HepG2 (cell line): ENCODE measurements around the gene PLEKHN1. TPM values are rescaled to one million over a fixed set of nuclear protein-coding genes. Genes with fewer than 3 reads are reported as not detected.

ENCODE experiments used
- ATAC-seq: fragments of 200-7000 bp; cut with Tn5 transposase; 3 replicates; pipeline ENCODE4 v1.9.1; 2020; ENCODE audit warnings: mild to moderate bottlenecking, moderate library complexity
- BruUV-seq: library from RNA; stranded (reverse); fragments of 400-500 nt; replicated peaks from 2 replicates; lab custom pipeline; 2021; lab: Mats Ljungman, UMichigan
- CTCF ChIA-PET: fragments of 300-600 bp; formaldehyde crosslinking; extraction: SDS; loops from one replicate; lab custom pipeline; 2021; ENCODE audit warnings: low total read pairs, inconsistent platforms, low intra/inter-chr PET ratio; lab: Yijun Ruan, JAX
- POLR2A ChIA-PET: fragments of 350-600 bp; sonication (Branson Sonifier 250); formaldehyde crosslinking; loops from one replicate; lab custom pipeline; 2020; ENCODE audit warnings: antibody characterized with exemption, inconsistent platforms; lab: Yijun Ruan, JAX
- DNase-seq: peaks from one replicate; pipeline ENCODE4 v3.0.0-alpha.2; 2015; ENCODE audit warnings: low spot score
- FAIRE-seq: peaks from 3 replicates; lab custom pipeline; 2011; peaks lifted over from hg19 to GRCh38; lab: Jason Lieb, UNC
- H2AFZ ChIP-seq: one replicate; pipeline ENCODE4 v1.6.1; 2011; ENCODE audit warnings: low read length, inconsistent platforms
- H3K27ac ChIP-seq: fragments of 300-600 bp; 3 replicates; pipeline ENCODE4 v1.8.0; 2011; ENCODE audit warnings: mixed run types, mild to moderate bottlenecking, mixed read lengths, low read length, inconsistent platforms; ENCODE audit not compliant: insufficient read depth; ENCODE audit errors: extremely low read length
- H3K27me3 ChIP-seq, 2 experiments: fragments of 200-600 bp in 1 of 2; 2 replicates in 1 of 2; 3 replicates in 1 of 2; pipeline versions ENCODE4 v1.6.0 to v1.8.0; 2011; ENCODE audit warnings: low read length in 2 of 2, mild to moderate bottlenecking in 2 of 2, moderate library complexity in 2 of 2, inconsistent platforms in 1 of 2; ENCODE audit not compliant: insufficient read depth in 2 of 2, control insufficient read depth in 1 of 2
- H3K36me3 ChIP-seq, 2 experiments: fragments of 200-600 bp in 1 of 2; replicated peaks in 1 of 2; 2 replicates in 1 of 2; 3 replicates in 1 of 2; pipeline versions ENCODE4 v1.5.1 to v1.8.0; 2011; ENCODE audit warnings: low read length in 2 of 2, inconsistent platforms in 1 of 2; ENCODE audit not compliant: insufficient read depth in 2 of 2, control insufficient read depth in 1 of 2
- H3K4me1 ChIP-seq: 2 replicates; pipeline ENCODE4 v1.5.1; 2012; ENCODE audit warnings: low read length, inconsistent platforms; ENCODE audit not compliant: insufficient read depth
- H3K4me2 ChIP-seq: 2 replicates; pipeline ENCODE4 v1.6.0; 2011; ENCODE audit warnings: low read depth, low read length, inconsistent platforms
- H3K4me3 ChIP-seq, 3 experiments: fragments of 200-600 bp in 1 of 3; sonication (generic), shearing (Covaris generic) in 1 of 3; replicated peaks in 1 of 3; 2 replicates each; pipeline ENCODE4 v1.5.1; 2011 to 2016; ENCODE audit warnings: low read length in 3 of 3, inconsistent platforms in 2 of 3, low read depth in 2 of 3, mild to moderate bottlenecking in 2 of 3, control low read depth in 1 of 3, mixed read lengths in 1 of 3; ENCODE audit not compliant: insufficient read depth in 1 of 3
- H3K79me2 ChIP-seq: one replicate; pipeline ENCODE4 v1.6.1; 2011; ENCODE audit warnings: low read length, inconsistent platforms; ENCODE audit not compliant: insufficient read depth
- H3K9ac ChIP-seq: 2 replicates; pipeline ENCODE4 v1.6.0; 2011; ENCODE audit warnings: mild to moderate bottlenecking, low read depth, low read length, inconsistent platforms; ENCODE audit not compliant: insufficient read depth
- H3K9me3 ChIP-seq: 2 replicates; pipeline ENCODE4 v1.5.1; 2012; ENCODE audit warnings: mild to moderate bottlenecking, low read length
- H4K20me1 ChIP-seq: 2 replicates; pipeline ENCODE4 v1.6.0; 2011; ENCODE audit warnings: inconsistent platforms, mild to moderate bottlenecking, low read length, moderate library complexity; ENCODE audit not compliant: insufficient read depth
- GABPB1 ChIP-seq: IDR thresholded peaks from 2 replicates; pipeline ENCODE4 v1.6.1; 2016; ENCODE audit warnings: mild to moderate bottlenecking, missing genetic modification reagents, moderate library complexity, missing compliant biosample characterization
- HOXA5 ChIP-seq: sonication (generic); formaldehyde crosslinking; IDR thresholded peaks from 2 replicates; pipeline ENCODE4 v1.4.0; 2020; ENCODE audit warnings: missing genetic modification reagents
- KLF9 ChIP-seq: IDR thresholded peaks from 2 replicates; pipeline ENCODE4 v1.6.1; 2016; ENCODE audit warnings: low read depth
- NFKB2 ChIP-seq: sonication (generic); formaldehyde crosslinking; IDR thresholded peaks from 2 replicates; pipeline ENCODE4 v1.4.0; 2020; ENCODE audit warnings: missing genetic modification reagents, borderline replicate concordance
- SNRNP70 ChIP-seq: fragments of 200-400 bp; formaldehyde crosslinking; IDR thresholded peaks from 2 replicates; pipeline ENCODE4 v1.6.1; 2017; ENCODE audit warnings: mild to moderate bottlenecking, low read depth, low read length, moderate library complexity
- ZNF136 ChIP-seq: sonication (generic); formaldehyde crosslinking; IDR thresholded peaks from 2 replicates; pipeline ENCODE4 v1.8.1; 2022; ENCODE audit warnings: low read depth, mild to moderate bottlenecking, moderate library complexity, missing genetic modification reagents
- ZNF160 ChIP-seq: sonication (generic); formaldehyde crosslinking; IDR thresholded peaks from 2 replicates; pipeline ENCODE4 v1.8.0; 2022; ENCODE audit warnings: mild to moderate bottlenecking, inconsistent platforms, missing genetic modification reagents
- ZNF207 ChIP-seq: fragments of 450-650 bp; IDR thresholded peaks from 2 replicates; pipeline ENCODE4 v1.6.1; 2016; ENCODE audit warnings: antibody characterized with exemption, borderline replicate concordance
- ZNF670 ChIP-seq: sonication (generic); formaldehyde crosslinking; IDR thresholded peaks from 2 replicates; pipeline ENCODE4 v1.8.0; 2022; ENCODE audit warnings: mild to moderate bottlenecking, missing genetic modification reagents, borderline replicate concordance
- ZNF687 ChIP-seq: sonication (generic); formaldehyde crosslinking; IDR thresholded peaks from 2 replicates; pipeline ENCODE4 v1.5.1; 2020; ENCODE audit warnings: mild to moderate bottlenecking, missing genetic modification reagents, moderate library complexity
- WGBS: methylation state at CpG from one replicate; pipeline ENCODE4 v1.1.6; 2017; ENCODE audit warnings: low lambda C conversion rate; 5-methylcytosine and 5-hydroxymethylcytosine counted together
- in situ Hi-C: cut with HindIII; loops from 2 replicates; pipeline ENCODE4 v1.10.0; 2017; ENCODE audit warnings: low pct_unique_long_range_greater_than_20kb; ENCODE audit not compliant: extremely low pct_ligation_motif_present
- intact Hi-C: fragments of 100-400 bp; cut with micrococcal nuclease; formaldehyde crosslinking; loops from one replicate; pipeline ENCODE4 v1.10.0; 2022; ENCODE audit not compliant: unreplicated experiment
- polyA plus RNA-seq, 8 experiments: library from polyadenylated mRNA; depleted of rRNA in 3 of 8; stranded (reverse) in 7 of 8; unstranded in 1 of 8; fragments of >200 nt; fragmentation: Illumina TruSeq in 4 of 8; extraction: Trizol in 4 of 8; gene quantifications; 2 replicates each; pipeline versions ENCODE4 v1.2.1 to v1.2.3, GENCODE V29; 2011 to 2016; ENCODE audit warnings: low read depth in 4 of 8, missing spikeins in 1 of 8, mixed read lengths in 1 of 8; ENCODE audit not compliant: insufficient read depth in 1 of 8
- total RNA-seq, 5 experiments: library from RNA; depleted of rRNA; stranded (reverse); fragments of >200 nt; fragmentation: Illumina TruSeq; extraction: Trizol; gene quantifications; 2 replicates each; pipeline ENCODE4 v1.2.3, GENCODE V29; 2016; ENCODE audit warnings: low read depth in 1 of 5
- TF ChIP-seq, protein P1 (sequence below): sonication (generic); formaldehyde crosslinking; conservative IDR thresholded peaks from 2 replicates; pipeline ENCODE4 v1.4.0; 2020; ENCODE audit warnings: mild to moderate bottlenecking, missing genetic modification reagents, moderate library complexity
- TF ChIP-seq, protein P2 (sequence below): sonication (generic); formaldehyde crosslinking; IDR thresholded peaks from 2 replicates; pipeline ENCODE4 v1.8.0; 2022; ENCODE audit warnings: low read depth, missing genetic modification reagents

PLEKHN1 gene
- total and polyA plus RNA-seq, 2 of the 13 experiments (the other 11 are each of a cell fraction or from before 2014, with no cell fraction given): 0.42 to 0.58 TPM

- ATAC-seq: peak; percentile 74
- DNase-seq: peak; percentile 88
- Histone ChIP-seq H3K79me2 (peaks cover 22% of the 10 kb centered on the region), H2AFZ (no peak overlapping the region), H3K4me1 (peaks cover 82% of the 10 kb centered on the region), H3K4me3 (peak overlapping the region in 2 of 3 experiments; percentile 28 to 55; a peak in 3 of 6 replicates), H3K36me3 (peaks cover 3 to 10% of the 10 kb centered on the region in 2 experiments; a peak in 2 of 5 replicates), H3K4me2 (peak overlapping the region; percentile 58), H3K27me3 (no peaks in the 10 kb centered on the region), H4K20me1 (peaks cover 28% of the 10 kb centered on the region; the same call in 1 of the 2 replicates), H3K9me3 (no peaks in the 10 kb centered on the region), H3K9ac (no peak overlapping the region), H3K27ac (peak overlapping the region; percentile 50)
- intact Hi-C loops (no loop called here), in situ Hi-C loops (no loop called here)
- BruUV-seq: no TSS peak
- POLR2A ChIA-PET: interaction anchor here (0.8 to 5.9 kb wide), 8 partner anchors 13 to 220 kb away, joined by 3 to 61 read pairs (median 6); partner anchors contain the start of gene HES4
- CTCF ChIA-PET: interaction anchor here (1.5 kb wide), 1 partner anchor 45 kb away, joined by 8 read pairs; no protein-coding TSS in a partner anchor
- WGBS: 13% methylated on average over 16 of the region's 91 CpGs
- no peak for FAIRE-seq
- TF ChIP-seq ZNF207 (no peak), SNRNP70 (no peak), ZNF670 (no peak), NFKB2 (0 out of 2 replicates have a peak, but pooled peaks have one; percentile 18), ZNF136 (CRISPR knock-in tag) (no peak), KLF9 (CRISPR knock-in tag) (peak; percentile 56; the same call in 1 of the 2 replicates), ZNF687 (CRISPR knock-in tag) (peak; percentile 48), GABPB1 (CRISPR knock-in tag) (peak; percentile 84), HOXA5 (CRISPR knock-in tag) (0 out of 2 replicates have a peak, but pooled peaks have one; percentile 12), ZNF160 (CRISPR knock-in tag) (no peak)
- TF ChIP-seq, protein P1, sequence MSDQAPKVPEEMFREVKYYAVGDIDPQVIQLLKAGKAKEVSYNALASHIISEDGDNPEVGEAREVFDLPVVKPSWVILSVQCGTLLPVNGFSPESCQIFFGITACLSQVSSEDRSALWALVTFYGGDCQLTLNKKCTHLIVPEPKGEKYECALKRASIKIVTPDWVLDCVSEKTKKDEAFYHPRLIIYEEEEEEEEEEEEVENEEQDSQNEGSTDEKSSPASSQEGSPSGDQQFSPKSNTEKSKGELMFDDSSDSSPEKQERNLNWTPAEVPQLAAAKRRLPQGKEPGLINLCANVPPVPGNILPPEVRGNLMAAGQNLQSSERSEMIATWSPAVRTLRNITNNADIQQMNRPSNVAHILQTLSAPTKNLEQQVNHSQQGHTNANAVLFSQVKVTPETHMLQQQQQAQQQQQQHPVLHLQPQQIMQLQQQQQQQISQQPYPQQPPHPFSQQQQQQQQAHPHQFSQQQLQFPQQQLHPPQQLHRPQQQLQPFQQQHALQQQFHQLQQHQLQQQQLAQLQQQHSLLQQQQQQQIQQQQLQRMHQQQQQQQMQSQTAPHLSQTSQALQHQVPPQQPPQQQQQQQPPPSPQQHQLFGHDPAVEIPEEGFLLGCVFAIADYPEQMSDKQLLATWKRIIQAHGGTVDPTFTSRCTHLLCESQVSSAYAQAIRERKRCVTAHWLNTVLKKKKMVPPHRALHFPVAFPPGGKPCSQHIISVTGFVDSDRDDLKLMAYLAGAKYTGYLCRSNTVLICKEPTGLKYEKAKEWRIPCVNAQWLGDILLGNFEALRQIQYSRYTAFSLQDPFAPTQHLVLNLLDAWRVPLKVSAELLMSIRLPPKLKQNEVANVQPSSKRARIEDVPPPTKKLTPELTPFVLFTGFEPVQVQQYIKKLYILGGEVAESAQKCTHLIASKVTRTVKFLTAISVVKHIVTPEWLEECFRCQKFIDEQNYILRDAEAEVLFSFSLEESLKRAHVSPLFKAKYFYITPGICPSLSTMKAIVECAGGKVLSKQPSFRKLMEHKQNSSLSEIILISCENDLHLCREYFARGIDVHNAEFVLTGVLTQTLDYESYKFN (CRISPR knock-in tag): peak; percentile 61; the same call in 1 of the 2 replicates
- TF ChIP-seq, protein P2, sequence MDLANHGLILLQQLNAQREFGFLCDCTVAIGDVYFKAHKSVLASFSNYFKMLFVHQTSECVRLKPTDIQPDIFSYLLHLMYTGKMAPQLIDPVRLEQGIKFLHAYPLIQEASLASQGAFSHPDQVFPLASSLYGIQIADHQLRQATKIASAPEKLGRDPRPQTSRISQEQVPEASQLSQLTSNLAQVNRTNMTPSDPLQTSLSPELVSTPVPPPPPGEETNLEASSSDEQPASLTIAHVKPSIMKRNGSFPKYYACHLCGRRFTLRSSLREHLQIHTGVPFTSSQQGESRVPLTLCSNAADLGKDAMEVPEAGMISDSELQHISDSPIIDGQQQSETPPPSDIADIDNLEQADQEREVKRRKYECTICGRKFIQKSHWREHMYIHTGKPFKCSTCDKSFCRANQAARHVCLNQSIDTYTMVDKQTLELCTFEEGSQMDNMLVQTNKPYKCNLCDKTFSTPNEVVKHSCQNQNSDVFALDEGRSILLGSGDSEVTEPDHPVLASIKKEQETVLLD (CRISPR knock-in tag): peak; percentile 96
Measured at GRCh38 chr1:1019122-1019999, 53.1 kb downstream of the PLEKHN1 start.
